Uterus (tissue), 2 donors: ENCODE data around the gene LNP1.

Experiments used
- POLR2A ChIP-seq, 2 donors: fragments of 450-650 bp; IDR thresholded peaks; one replicate each; pipeline ENCODE4 v1.6.1; 2016; ENCODE audit warnings: antibody characterized with exemption in 2 of 2, mild to moderate bottlenecking in 1 of 2, moderate library complexity in 1 of 2
- TF ChIP-seq, protein P1 (sequence below), 4 experiments: fragments of 200-600 bp in 2 of 4; fragments of 450-650 bp in 2 of 4; sonication (generic) in 2 of 4; IDR thresholded peaks; one replicate each; pipeline ENCODE4 v1.5.1; 2016 to 2019; ENCODE audit warnings: antibody characterized with exemption in 4 of 4, mild to moderate bottlenecking in 2 of 4, moderate library complexity in 1 of 4

DNA sequence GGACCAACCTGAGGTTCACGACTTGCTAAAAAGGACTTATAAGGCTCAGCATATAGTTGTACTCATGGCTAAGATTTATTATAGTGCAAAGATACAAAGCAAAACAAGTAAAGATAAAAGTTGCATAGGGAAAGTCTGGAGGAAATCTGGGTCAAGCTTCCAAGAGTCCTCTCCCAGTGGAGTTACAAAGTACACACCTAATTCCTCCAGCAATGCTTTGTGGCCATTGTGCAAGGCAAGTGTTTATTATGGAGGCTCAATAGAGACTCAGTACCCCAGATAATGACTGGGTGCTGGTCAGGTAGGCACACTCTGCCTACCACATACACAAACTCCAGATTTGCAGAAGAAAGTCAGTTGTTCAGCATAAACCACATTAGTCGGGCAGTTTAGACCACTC lies 22.9 kb downstream of the LNP1 start:
- TF ChIP-seq, protein P1, sequence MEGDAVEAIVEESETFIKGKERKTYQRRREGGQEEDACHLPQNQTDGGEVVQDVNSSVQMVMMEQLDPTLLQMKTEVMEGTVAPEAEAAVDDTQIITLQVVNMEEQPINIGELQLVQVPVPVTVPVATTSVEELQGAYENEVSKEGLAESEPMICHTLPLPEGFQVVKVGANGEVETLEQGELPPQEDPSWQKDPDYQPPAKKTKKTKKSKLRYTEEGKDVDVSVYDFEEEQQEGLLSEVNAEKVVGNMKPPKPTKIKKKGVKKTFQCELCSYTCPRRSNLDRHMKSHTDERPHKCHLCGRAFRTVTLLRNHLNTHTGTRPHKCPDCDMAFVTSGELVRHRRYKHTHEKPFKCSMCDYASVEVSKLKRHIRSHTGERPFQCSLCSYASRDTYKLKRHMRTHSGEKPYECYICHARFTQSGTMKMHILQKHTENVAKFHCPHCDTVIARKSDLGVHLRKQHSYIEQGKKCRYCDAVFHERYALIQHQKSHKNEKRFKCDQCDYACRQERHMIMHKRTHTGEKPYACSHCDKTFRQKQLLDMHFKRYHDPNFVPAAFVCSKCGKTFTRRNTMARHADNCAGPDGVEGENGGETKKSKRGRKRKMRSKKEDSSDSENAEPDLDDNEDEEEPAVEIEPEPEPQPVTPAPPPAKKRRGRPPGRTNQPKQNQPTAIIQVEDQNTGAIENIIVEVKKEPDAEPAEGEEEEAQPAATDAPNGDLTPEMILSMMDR (IDR thresholded peaks at IDR 0.05) = no peak
- no peak for TF ChIP-seq POLR2A (IDR thresholded peaks at IDR 0.05)
